ENCODE results near the gene TMED1. TPM values are rescaled to one million over a fixed set of nuclear protein-coding genes. Genes with fewer than 3 reads are reported as not detected.

Gene TMED1
- total and polyA plus RNA-seq, 4 donors, result 14.4 to 34.4 (median 23.5) TPM

GRCh38 chr19:10855879-10856522 lies 20.0 kb upstream of the TMED1 start:
- H3K27me3 ChIP-seq (ENCODE audit: control insufficient read depth in 1 of 2, insufficient read depth in 2 of 2, low read length in 1 of 2), result no peaks in the 10 kb centered on the region
- DNase-seq, result no peak
- H3K4me3 ChIP-seq (ENCODE audit: low read length in 2 of 2), result no peak overlapping the region
- no peaks in the 10 kb centered on the region for H3K36me3 ChIP-seq (ENCODE audit: control insufficient read depth in 1 of 2, insufficient read depth in 2 of 2, low read length in 1 of 2)
- no peaks in the 10 kb centered on the region for H3K9me3 ChIP-seq (ENCODE audit: control insufficient read depth, low read length)
- 69 to 71% methylated on average over 5 of the region's 5 CpGs for WGBS, 2 donors
- intact Hi-C loops (cut with DNase I), result no loop called here
- H3K4me1 ChIP-seq (ENCODE audit: control insufficient read depth in 1 of 2, insufficient read depth in 2 of 2, low read length in 2 of 2), result no peaks in the 10 kb centered on the region
- H3K27ac ChIP-seq (ENCODE audit: low read depth in 1 of 2, low read length in 2 of 2), result no peak overlapping the region
- ATAC-seq (ENCODE audit: low FRiP score), result no peak

GRCh38 chr19:10854350-10855089 lies 18.5 kb upstream of the TMED1 start:
- H3K4me3 ChIP-seq (ENCODE audit: low read length in 2 of 2), result no peak overlapping the region
- 71 to 75% methylated on average over 7 of the region's 7 CpGs for WGBS, 2 donors
- H3K27me3 ChIP-seq (ENCODE audit: control insufficient read depth in 1 of 2, insufficient read depth in 2 of 2, low read length in 1 of 2), result no peaks in the 10 kb centered on the region
- ATAC-seq (ENCODE audit: low FRiP score) (no peak), DNase-seq (no peak)
- H3K9me3 ChIP-seq (ENCODE audit: control insufficient read depth, low read length), result no peaks in the 10 kb centered on the region
- no peak overlapping the region for H3K27ac ChIP-seq (ENCODE audit: low read depth in 1 of 2, low read length in 2 of 2)
- H3K4me1 ChIP-seq (ENCODE audit: control insufficient read depth in 1 of 2, insufficient read depth in 2 of 2, low read length in 2 of 2), result no peaks in the 10 kb centered on the region
- intact Hi-C loops (cut with DNase I), result no loop called here
- H3K36me3 ChIP-seq (ENCODE audit: control insufficient read depth in 1 of 2, insufficient read depth in 2 of 2, low read length in 1 of 2), result no peaks in the 10 kb centered on the region

- no peaks in the 10 kb centered on the region for H3K9me3 ChIP-seq (ENCODE audit: control insufficient read depth, low read length)
- H3K4me3 ChIP-seq (ENCODE audit: low read length in 2 of 2), result no peak overlapping the region
- DNase-seq, result no peak
- WGBS, 2 donors, result 71 to 74% methylated on average over 7 of the region's 7 CpGs
- no peaks in the 10 kb centered on the region for H3K4me1 ChIP-seq (ENCODE audit: control insufficient read depth in 1 of 2, insufficient read depth in 2 of 2, low read length in 2 of 2)
- no peak overlapping the region for H3K27ac ChIP-seq (ENCODE audit: low read depth in 1 of 2, low read length in 2 of 2)
- ATAC-seq (ENCODE audit: low FRiP score), result no peak
- H3K36me3 ChIP-seq (ENCODE audit: control insufficient read depth in 1 of 2, insufficient read depth in 2 of 2, low read length in 1 of 2), result no peaks in the 10 kb centered on the region
- intact Hi-C loops (cut with DNase I), result no loop called here
- no peaks in the 10 kb centered on the region for H3K27me3 ChIP-seq (ENCODE audit: control insufficient read depth in 1 of 2, insufficient read depth in 2 of 2, low read length in 1 of 2)
Observed at GRCh38 chr19:10852941-10853340, 16.9 kb upstream of the TMED1 start.

GRCh38 chr19:10852098-10852800 lies 16.2 kb upstream of the TMED1 start:
- no peaks in the 10 kb centered on the region for H3K36me3 ChIP-seq (ENCODE audit: control insufficient read depth in 1 of 2, insufficient read depth in 2 of 2, low read length in 1 of 2)
- H3K27ac ChIP-seq (ENCODE audit: low read depth in 1 of 2, low read length in 2 of 2), result no peak overlapping the region
- WGBS, 2 donors, result 74 to 80% methylated on average over 7 of the region's 7 CpGs
- no peaks in the 10 kb centered on the region for H3K4me1 ChIP-seq (ENCODE audit: control insufficient read depth in 1 of 2, insufficient read depth in 2 of 2, low read length in 2 of 2)
- no peaks in the 10 kb centered on the region for H3K27me3 ChIP-seq (ENCODE audit: control insufficient read depth in 1 of 2, insufficient read depth in 2 of 2, low read length in 1 of 2)
- H3K4me3 ChIP-seq (ENCODE audit: low read length in 2 of 2), result no peak overlapping the region
- DNase-seq (no peak), ATAC-seq (ENCODE audit: low FRiP score) (no peak)
- H3K9me3 ChIP-seq (ENCODE audit: control insufficient read depth, low read length), result no peaks in the 10 kb centered on the region
- intact Hi-C loops (cut with DNase I), result no loop called here

GRCh38 chr19:10850631-10851030 lies 14.6 kb upstream of the TMED1 start:
- H3K27me3 ChIP-seq (ENCODE audit: control insufficient read depth in 1 of 2, insufficient read depth in 2 of 2, low read length in 1 of 2), result no peaks in the 10 kb centered on the region
- WGBS, 2 donors, result 89 to 90% methylated on average over 5 of the region's 5 CpGs
- H3K36me3 ChIP-seq (ENCODE audit: control insufficient read depth in 1 of 2, insufficient read depth in 2 of 2, low read length in 1 of 2), result no peaks in the 10 kb centered on the region
- DNase-seq (no peak), ATAC-seq (ENCODE audit: low FRiP score) (no peak)
- H3K4me1 ChIP-seq (ENCODE audit: control insufficient read depth in 1 of 2, insufficient read depth in 2 of 2, low read length in 2 of 2), result no peaks in the 10 kb centered on the region
- no peaks in the 10 kb centered on the region for H3K9me3 ChIP-seq (ENCODE audit: control insufficient read depth, low read length)
- H3K4me3 ChIP-seq (ENCODE audit: low read length in 2 of 2), result no peak overlapping the region
- H3K27ac ChIP-seq (ENCODE audit: low read depth in 1 of 2, low read length in 2 of 2), result no peak overlapping the region
- intact Hi-C loops (cut with DNase I), result no loop called here

- Histone ChIP-seq H3K4me3 (ENCODE audit: low read length in 2 of 2) (no peak within 1 kb of the TSS), H3K27ac (ENCODE audit: low read depth in 1 of 2, low read length in 2 of 2) (no peak within 1 kb of the TSS), H3K9me3 (ENCODE audit: control insufficient read depth, low read length) (no peaks in the 10 kb centered on the region), H3K27me3 (ENCODE audit: control insufficient read depth in 1 of 2, insufficient read depth in 2 of 2, low read length in 1 of 2) (no peaks in the 10 kb centered on the region), H3K4me1 (ENCODE audit: control insufficient read depth in 1 of 2, insufficient read depth in 2 of 2, low read length in 2 of 2) (no peaks in the 10 kb centered on the region), H3K36me3 (ENCODE audit: control insufficient read depth in 1 of 2, insufficient read depth in 2 of 2, low read length in 1 of 2) (no peaks in the 10 kb centered on the region)
- ATAC-seq (ENCODE audit: low FRiP score) (no peak), DNase-seq (no peak)
- WGBS, 2 donors, result 46 to 48% methylated on average over 14 of the region's 14 CpGs
- intact Hi-C loops (cut with DNase I), result no loop called here
Observed at GRCh38 chr19:10848230-10848856, 12.3 kb upstream of the TMED1 start, which contains the start of gene C19orf38. C19orf38 (plus strand) TSS chr19:10848415; CDS start chr19:10848509, 94 bp downstream.

GRCh38 chr19:10846500-10847202 lies 10.6 kb upstream of the TMED1 start:
- no peaks in the 10 kb centered on the region for H3K36me3 ChIP-seq (ENCODE audit: control insufficient read depth in 1 of 2, insufficient read depth in 2 of 2, low read length in 1 of 2)
- no peaks in the 10 kb centered on the region for H3K4me1 ChIP-seq (ENCODE audit: control insufficient read depth in 1 of 2, insufficient read depth in 2 of 2, low read length in 2 of 2)
- WGBS, 2 donors, result 82 to 85% methylated on average over 2 of the region's 2 CpGs
- DNase-seq (no peak), ATAC-seq (ENCODE audit: low FRiP score) (no peak)
- intact Hi-C loops (cut with DNase I), result no loop called here
- no peaks in the 10 kb centered on the region for H3K9me3 ChIP-seq (ENCODE audit: control insufficient read depth, low read length)
- no peak overlapping the region for H3K27ac ChIP-seq (ENCODE audit: low read depth in 1 of 2, low read length in 2 of 2)
- H3K4me3 ChIP-seq (ENCODE audit: low read length in 2 of 2), result no peak overlapping the region
- H3K27me3 ChIP-seq (ENCODE audit: control insufficient read depth in 1 of 2, insufficient read depth in 2 of 2, low read length in 1 of 2), result no peaks in the 10 kb centered on the region

GRCh38 chr19:10842788-10843187 lies 6.8 kb upstream of the TMED1 start:
- Histone ChIP-seq H3K9me3 (ENCODE audit: control insufficient read depth, low read length) (no peaks in the 10 kb centered on the region), H3K4me1 (ENCODE audit: control insufficient read depth in 1 of 2, insufficient read depth in 2 of 2, low read length in 2 of 2) (no peaks in the 10 kb centered on the region), H3K27me3 (ENCODE audit: control insufficient read depth in 1 of 2, insufficient read depth in 2 of 2, low read length in 1 of 2) (no peaks in the 10 kb centered on the region), H3K27ac (ENCODE audit: low read depth in 1 of 2, low read length in 2 of 2) (no peak overlapping the region), H3K4me3 (ENCODE audit: low read length in 2 of 2) (no peak overlapping the region), H3K36me3 (ENCODE audit: control insufficient read depth in 1 of 2, insufficient read depth in 2 of 2, low read length in 1 of 2) (no peaks in the 10 kb centered on the region)
- DNase-seq (no peak), ATAC-seq (ENCODE audit: low FRiP score) (no peak)
- intact Hi-C loops (cut with DNase I), result no loop called here
- 82 to 88% methylated on average over 7 of the region's 7 CpGs for WGBS, 2 donors
